ENCODE results near the gene FAM169A.

DNA sequence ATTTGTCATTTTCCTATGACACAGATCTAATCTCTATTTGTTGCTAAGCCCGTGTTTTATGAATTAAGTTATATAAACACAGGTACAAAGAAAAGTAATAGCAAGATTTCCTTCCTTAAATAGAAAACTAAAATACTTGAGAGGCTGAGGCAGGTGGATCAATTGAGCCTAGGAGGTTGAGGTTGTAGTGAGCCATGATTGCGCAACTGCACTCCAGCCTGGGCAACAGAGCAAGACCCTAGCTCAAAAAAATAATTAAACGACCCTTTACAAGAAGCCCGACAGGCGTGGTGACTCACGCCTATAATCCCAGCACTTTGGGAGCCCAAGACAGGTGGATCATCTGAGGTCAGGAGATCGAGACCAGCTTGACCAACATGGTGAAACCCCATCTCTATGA is 36.8 kb downstream of the FAM169A start:
- TF ChIP-seq, protein P1, sequence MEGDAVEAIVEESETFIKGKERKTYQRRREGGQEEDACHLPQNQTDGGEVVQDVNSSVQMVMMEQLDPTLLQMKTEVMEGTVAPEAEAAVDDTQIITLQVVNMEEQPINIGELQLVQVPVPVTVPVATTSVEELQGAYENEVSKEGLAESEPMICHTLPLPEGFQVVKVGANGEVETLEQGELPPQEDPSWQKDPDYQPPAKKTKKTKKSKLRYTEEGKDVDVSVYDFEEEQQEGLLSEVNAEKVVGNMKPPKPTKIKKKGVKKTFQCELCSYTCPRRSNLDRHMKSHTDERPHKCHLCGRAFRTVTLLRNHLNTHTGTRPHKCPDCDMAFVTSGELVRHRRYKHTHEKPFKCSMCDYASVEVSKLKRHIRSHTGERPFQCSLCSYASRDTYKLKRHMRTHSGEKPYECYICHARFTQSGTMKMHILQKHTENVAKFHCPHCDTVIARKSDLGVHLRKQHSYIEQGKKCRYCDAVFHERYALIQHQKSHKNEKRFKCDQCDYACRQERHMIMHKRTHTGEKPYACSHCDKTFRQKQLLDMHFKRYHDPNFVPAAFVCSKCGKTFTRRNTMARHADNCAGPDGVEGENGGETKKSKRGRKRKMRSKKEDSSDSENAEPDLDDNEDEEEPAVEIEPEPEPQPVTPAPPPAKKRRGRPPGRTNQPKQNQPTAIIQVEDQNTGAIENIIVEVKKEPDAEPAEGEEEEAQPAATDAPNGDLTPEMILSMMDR (IDR thresholded peaks at IDR 0.05; ENCODE audit: insufficient read depth, low read length, poor library complexity, severe bottlenecking): no peak
- no peak for TF ChIP-seq EZH2phosphoT487 (conservative IDR thresholded peaks at IDR 0.05; ENCODE audit: low read length)
